Gastroesophageal sphincter (tissue), 3 donors: ENCODE results near the gene YES1.

ENCODE experiments used
- EP300 ChIP-seq: sonication (generic); formaldehyde crosslinking; IDR thresholded peaks from one replicate; pipeline ENCODE4 v1.6.1; 2017; ENCODE audit warnings: antibody characterized with exemption, mild to moderate bottlenecking
- POLR2A ChIP-seq, 2 donors: fragments of 450-650 bp; IDR thresholded peaks; one replicate each; pipeline ENCODE4 v1.6.1; 2017; ENCODE audit warnings: antibody characterized with exemption in 2 of 2, mild to moderate bottlenecking in 2 of 2, moderate library complexity in 1 of 2
- POLR2AphosphoS5 ChIP-seq: sonication (generic); formaldehyde crosslinking; IDR thresholded peaks from one replicate; pipeline ENCODE4 v1.6.1; 2017; ENCODE audit warnings: antibody characterized with exemption
- TF ChIP-seq, protein P1 (sequence below), 4 experiments: fragments of 200-600 bp in 2 of 4; fragments of 450-650 bp in 2 of 4; sonication (generic) in 1 of 4; IDR thresholded peaks; one replicate each; pipeline ENCODE4 v1.5.1; 2017 to 2019; ENCODE audit warnings: antibody characterized with exemption in 4 of 4, mild to moderate bottlenecking in 2 of 4, moderate library complexity in 2 of 4

GRCh38 chr18:708096-708495, 103.9 kb downstream of the YES1 start:
- TF ChIP-seq, protein P1, sequence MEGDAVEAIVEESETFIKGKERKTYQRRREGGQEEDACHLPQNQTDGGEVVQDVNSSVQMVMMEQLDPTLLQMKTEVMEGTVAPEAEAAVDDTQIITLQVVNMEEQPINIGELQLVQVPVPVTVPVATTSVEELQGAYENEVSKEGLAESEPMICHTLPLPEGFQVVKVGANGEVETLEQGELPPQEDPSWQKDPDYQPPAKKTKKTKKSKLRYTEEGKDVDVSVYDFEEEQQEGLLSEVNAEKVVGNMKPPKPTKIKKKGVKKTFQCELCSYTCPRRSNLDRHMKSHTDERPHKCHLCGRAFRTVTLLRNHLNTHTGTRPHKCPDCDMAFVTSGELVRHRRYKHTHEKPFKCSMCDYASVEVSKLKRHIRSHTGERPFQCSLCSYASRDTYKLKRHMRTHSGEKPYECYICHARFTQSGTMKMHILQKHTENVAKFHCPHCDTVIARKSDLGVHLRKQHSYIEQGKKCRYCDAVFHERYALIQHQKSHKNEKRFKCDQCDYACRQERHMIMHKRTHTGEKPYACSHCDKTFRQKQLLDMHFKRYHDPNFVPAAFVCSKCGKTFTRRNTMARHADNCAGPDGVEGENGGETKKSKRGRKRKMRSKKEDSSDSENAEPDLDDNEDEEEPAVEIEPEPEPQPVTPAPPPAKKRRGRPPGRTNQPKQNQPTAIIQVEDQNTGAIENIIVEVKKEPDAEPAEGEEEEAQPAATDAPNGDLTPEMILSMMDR (IDR thresholded peaks at IDR 0.05), result no peak
- TF ChIP-seq POLR2A (IDR thresholded peaks at IDR 0.05), result no peak
- TF ChIP-seq EP300, result no peak
- TF ChIP-seq POLR2AphosphoS5, result no peak
